Left ventricle myocardium superior (tissue), 1 donor: Measurements from ENCODE around the gene KBTBD6. TPM values are rescaled to one million over a fixed set of nuclear protein-coding genes. Genes with fewer than 3 reads are reported as not detected.
"Not testable (repeated sequence)": the region's sequence is repeated elsewhere in the genome, so short reads cannot be mapped to it uniquely, and the experiment has no call there.

Experiments
- ATAC-seq: fragments of 200-7000 bp; cut with Tn5 transposase; one replicate; pipeline ENCODE4 v1.9.1; 2020; ENCODE audit warnings: mild to moderate bottlenecking, moderate library complexity
- DNase-seq: peaks from one replicate; pipeline ENCODE4 v3.0.0-alpha.2; 2020
- intact Hi-C: fragments of 100-400 bp; cut with micrococcal nuclease; formaldehyde crosslinking; loops from one replicate; pipeline ENCODE4 v1.11.0; 2022
- long read RNA-seq: library from polyadenylated mRNA; unstranded; transcript quantifications from one replicate; pipeline ENCODE4 v2.0.0, GENCODE V29; 2021
- total RNA-seq: library from RNA; stranded (reverse); fragmentation: NEBNext Ultra II Directional; extraction: Animal tissue kit (Norgen Biotek cat#: 25700); gene quantifications from one replicate; pipeline ENCODE4 v1.2.1, GENCODE V29; 2021
- donor health status: DM: no; HTN: yes; CAD: no; lungs with severe emphysema.

KBTBD6 gene, protein sequence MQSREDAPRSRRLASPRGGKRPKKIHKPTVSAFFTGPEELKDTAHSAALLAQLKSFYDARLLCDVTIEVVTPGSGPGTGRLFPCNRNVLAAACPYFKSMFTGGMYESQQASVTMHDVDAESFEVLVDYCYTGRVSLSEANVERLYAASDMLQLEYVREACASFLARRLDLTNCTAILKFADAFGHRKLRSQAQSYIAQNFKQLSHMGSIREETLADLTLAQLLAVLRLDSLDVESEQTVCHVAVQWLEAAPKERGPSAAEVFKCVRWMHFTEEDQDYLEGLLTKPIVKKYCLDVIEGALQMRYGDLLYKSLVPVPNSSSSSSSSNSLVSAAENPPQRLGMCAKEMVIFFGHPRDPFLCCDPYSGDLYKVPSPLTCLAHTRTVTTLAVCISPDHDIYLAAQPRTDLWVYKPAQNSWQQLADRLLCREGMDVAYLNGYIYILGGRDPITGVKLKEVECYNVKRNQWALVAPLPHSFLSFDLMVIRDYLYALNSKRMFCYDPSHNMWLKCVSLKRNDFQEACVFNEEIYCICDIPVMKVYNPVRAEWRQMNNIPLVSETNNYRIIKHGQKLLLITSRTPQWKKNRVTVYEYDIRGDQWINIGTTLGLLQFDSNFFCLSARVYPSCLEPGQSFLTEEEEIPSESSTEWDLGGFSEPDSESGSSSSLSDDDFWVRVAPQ
- total RNA-seq: 10.7 TPM
- long read RNA-seq, full-length matches to known transcripts: 33 of 33 reads
- long read RNA-seq, partial matches to known transcripts: 0 of 33 reads
- long read RNA-seq, other reads (novel, unspliced or antisense): 0 of 33 reads

DNA sequence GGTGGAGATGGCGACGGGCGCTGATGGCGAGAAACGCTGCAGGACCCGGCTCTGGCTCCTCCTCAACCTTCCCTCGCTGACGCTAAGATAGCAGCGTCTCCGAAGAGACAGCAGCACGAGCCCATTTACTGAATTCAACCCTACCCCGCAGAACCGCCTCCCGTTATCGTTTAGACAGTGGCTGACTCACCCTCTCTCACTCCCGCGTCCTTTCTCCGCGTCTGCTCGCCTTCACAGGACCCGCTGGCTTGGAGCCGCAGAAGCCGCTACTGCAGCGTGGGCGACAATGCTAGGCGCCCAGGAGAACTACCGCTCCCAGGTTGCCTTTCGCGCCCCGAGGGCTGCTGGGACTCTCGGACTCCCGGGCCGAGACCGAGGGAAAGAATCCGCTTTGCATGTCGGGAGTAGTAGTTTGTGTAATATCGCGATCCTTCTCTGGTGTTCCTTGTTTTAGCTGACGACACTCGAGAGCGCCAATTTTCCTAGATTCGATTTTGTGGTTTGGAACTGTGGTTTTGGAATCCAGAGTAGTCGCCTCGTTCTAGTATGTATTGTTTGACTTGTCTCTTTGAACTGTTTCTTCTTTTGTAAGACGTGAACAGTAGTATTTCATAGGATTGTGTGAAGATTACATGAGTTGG is at the start of gene KBTBD6:
TSS of gene KBTBD6 (minus strand) at position 291 of the 641 bp plus-strand sequence. CDS start 291 bp downstream, outside the sequence.
- DNase-seq (peak; percentile 97), ATAC-seq (peak; percentile 99)
- intact Hi-C loops: loop anchor here (5.0 kb wide), 1 partner anchor 65 kb away; no protein-coding TSS in a partner anchor

DNA sequence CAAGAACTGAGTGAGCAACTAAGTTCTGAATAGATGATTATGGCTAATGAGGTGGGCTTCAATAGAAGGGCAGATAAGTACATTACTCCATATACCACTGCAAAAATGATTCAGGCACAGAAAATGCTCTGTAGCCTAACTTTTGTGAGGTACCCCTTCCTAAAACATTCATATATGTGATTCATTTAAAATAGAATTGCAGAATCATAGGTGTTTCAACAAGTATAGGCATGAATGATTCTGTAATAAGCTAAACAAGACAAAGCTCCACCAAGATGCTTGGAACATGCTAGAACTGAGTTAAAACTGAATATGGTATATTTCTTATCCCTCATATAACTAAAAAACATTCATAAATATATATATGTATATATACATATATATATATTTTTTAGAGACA is 49.6 kb upstream of the KBTBD6 start:
- ATAC-seq (no peak), DNase-seq (no peak)
- intact Hi-C loops: no loop called here

DNA sequence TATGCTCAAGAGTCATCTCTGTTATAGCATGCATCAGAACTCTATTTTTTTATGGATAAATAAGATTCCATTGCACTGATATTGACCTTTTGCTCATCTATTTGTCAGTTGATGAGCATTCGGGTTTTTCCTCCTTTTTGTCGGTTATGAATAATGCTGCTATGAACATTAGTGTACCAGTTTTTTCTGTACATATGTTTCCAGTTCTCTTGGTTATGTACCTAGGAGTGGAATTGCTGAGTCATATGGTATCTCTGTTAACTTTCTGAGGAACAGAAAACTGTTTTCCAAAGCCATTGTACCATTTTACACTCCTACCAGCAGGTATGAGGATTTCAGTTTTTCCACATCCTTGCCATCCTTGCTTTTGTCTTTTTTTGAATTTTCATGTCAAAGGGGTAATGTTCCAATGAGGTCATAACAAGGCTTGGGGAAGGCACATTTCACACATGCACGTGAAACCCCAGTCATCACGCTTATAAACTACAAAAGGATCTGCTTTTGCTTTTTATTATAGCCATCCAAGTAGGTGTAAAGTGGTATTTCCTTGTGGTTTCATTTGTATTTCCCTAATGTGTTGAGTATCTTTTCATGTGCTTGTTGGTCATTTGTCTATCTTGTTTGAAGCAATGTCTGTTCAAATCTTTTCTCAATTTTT is 47.1 kb upstream of the KBTBD6 start:
- intact Hi-C loops: no loop called here
- ATAC-seq: no peak

DNA sequence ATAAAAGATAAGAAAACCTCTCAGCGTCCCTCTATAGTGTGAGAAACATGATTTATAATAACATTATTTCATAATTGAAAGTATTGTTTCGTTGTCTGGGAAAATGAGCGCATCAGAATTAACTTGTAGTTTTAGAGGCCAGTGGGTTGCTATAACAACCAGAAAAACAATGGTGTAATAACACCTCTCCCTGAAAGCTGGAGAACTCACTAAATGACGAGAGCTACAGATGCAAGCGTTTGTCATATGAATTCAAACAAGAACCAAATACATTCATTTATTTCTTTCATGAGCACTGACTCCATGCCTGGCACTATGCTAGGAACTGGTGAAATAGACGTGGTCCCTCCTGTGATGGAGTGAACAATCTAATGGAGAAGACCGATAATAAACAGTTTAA is 45.4 kb upstream of the KBTBD6 start:
- no peak for DNase-seq
- ATAC-seq: no peak
- intact Hi-C loops: no loop called here

More for the DNA sequence above, 47.1 kb upstream of the KBTBD6 start:
- no peak for DNase-seq

DNA sequence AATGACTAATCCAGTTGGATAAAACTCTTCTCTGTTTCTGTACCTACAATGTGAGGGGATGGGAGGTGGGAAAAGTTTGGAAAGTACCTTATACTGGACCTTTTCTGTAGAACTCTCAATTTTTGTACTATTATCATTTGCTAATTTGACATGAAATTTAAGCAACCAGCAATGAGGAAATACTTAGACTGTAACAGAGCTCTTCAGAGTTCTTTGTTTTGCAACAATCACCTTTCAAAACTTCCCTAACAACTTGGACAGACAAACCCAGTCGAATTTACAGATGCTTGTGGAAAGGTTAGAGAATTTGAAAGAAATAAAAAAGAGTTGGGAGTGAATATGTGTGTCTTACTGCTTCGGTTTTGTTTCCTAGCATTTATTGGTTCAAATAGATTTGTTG is 45.0 kb upstream of the KBTBD6 start:
- intact Hi-C loops: no loop called here
- no peak for DNase-seq

DNA sequence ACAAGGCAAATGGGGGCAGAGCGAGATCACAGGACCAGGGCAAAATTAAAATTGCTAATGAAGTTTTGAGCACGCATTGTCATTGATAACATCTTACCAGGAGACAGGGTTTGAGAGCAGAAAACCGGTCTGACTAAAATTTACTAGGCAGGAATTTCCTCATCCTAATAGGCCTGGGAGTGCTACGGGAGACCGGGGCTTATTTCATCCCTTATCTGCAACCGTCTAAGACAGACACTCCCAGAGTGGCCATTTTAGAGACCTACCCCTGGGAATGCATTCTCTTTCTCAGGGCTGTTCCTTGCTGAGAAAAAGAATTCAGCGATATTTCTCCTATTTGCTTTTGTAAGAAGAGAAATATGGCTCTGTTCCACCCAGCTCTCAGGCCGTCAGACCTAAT is 43.0 kb upstream of the KBTBD6 start:
- intact Hi-C loops, ATAC-seq, DNase-seq: not testable (repeated sequence)

More for the DNA sequence above, 45.0 kb upstream of the KBTBD6 start:
- ATAC-seq: no peak

DNA sequence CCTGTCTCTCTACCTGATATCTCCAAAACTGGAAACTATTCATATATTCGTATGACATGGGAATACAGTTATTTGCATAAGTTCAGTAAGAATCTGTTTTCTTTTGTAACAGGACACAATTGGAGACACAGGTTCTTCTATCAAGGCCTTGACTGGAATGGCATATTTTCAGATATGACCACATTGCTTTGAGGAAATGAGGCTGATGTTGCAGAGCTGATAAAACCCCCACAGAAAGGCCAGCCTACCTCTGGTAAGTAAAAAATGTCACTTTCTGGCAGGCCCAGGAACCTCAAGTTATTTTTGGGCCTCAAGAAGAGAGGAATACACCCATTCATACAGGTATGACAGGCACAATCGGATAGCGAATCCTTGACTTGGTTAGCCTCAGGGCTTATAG is 29.5 kb upstream of the KBTBD6 start:
- intact Hi-C loops: no loop called here
- ATAC-seq (no peak), DNase-seq (no peak)

DNA sequence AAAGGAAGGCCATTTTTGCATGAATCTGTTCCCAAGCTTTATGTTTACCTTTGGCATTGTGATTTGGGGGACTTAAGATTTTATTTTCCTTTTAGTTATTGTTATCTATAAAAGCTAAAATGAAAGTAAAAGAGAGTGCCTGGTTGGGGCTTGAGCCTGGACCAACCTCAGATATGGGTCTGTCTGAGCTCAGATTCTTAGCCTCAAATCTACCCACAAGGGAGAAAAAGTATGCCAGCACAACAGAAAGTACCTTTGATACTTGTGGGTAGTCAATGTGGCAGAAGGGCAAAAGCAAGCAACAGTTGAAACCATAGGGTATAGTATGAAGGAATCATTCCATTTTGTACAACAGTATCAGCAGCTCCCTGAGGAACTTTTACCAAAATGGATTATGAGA is 26.6 kb upstream of the KBTBD6 start:
- DNase-seq (no peak), ATAC-seq (no peak)
- intact Hi-C loops: no loop called here

DNA sequence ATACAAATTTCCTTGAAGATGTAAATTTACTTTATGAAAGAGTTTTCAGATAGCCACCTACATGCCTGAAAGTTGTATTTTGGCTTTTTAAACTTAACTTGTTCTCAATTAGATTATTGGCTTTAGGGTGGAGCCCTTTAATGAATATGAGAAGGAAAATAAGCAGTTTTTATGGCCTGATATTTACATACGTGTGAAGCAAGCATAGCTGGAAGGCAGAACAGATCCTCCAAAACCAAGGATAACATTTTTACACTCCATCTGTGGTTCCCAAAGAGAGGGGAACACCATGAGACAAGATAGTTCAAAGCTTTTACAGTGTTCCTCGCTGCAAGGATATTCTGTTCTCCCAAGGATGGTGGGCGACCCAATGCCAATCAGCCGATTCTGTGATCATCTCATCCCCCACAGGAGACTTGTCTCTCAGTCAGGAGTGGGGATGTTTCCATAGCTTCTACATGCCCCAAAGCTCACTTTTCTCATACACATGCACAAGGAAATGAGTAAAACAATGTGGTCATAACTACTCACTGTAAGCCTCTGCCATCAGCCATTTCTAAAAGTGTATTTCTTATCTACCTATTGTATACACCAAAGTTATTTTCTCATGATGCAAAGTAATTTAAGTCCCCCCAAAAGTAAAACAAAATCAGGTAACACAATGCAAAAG is 24.6 kb upstream of the KBTBD6 start:
- ATAC-seq: no peak

DNA sequence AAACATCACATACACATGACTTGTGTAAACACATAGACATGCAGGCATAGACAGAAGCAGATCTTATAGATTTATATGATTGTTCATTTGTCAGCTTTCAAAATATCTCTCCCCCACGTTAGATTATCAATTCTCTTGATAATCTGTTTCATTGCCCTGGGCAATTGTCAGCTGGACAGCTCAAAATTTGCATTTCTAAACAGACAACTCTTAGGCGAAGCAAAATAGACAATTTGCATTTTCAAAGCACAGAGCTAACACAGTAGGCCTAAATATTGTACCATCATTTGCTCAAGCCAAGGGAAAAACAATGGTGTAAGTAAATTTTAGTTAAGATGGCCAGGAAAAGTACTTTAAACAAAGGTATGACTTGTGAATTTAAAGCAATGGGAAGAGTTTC is 24.0 kb upstream of the KBTBD6 start:
- no peak for DNase-seq
- ATAC-seq: no peak
- intact Hi-C loops: no loop called here

More for the DNA sequence above, 24.6 kb upstream of the KBTBD6 start:
- intact Hi-C loops: no loop called here
- no peak for DNase-seq

DNA sequence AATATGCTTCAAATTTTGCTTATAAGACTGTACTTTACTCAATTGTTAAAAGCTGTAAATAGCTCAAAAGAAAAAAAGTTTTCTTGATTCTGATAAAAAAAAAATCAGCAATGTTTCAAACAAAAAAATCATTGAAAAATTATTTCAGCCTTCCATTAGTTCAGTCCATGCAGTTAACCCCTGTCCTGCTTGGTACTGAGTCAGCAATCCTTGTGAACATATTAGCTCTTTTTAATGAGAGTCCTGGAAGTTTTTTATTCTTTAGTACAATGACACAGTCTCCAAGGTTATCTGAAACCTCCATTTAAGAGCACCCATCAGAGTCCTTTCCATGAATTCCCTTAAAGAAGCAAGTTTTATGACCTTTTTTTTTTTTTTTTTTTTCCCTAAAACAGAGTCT is 21.4 kb upstream of the KBTBD6 start:
- no peak for ATAC-seq
- intact Hi-C loops: no loop called here
- no peak for DNase-seq

DNA sequence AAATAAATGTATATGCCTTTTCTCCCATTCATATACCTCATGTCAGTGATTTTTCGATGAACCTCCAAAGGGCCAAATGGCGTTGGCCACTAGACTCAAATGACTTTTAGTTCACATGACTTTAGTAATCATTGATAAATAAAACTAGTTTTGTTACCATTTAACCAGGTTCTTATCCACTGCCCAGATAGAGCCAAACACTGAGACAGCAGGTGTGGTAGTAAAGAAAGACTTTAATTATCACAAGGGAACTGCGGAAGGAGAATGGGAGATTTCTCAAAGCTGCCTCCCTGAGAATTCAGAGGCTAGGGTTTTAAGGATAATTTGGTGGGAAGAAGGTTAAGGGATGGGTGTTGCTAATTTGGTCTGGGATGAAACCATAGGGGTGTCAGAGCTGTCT is 19.4 kb upstream of the KBTBD6 start:
- intact Hi-C loops: no loop called here
- DNase-seq: no peak
- no peak for ATAC-seq

DNA sequence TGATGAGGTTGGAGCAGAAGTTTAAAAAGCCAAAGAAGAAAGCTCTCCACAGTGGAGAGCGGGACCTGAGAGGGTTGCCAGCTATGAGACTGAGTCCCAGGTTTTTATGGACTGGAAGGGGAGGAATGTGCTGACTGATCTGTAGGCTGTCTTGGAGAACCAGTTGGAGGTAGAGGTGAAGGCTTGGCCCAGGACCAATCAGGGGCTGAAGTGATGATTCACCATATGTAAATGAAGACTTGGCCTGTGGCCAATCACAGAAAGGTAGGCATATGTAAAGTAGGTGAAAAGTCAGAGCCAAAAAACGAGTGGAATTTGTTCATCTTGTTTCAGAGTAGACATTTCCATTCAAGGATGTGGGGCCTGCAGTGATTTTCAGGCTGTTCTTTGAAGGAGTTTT is 17.5 kb upstream of the KBTBD6 start:
- ATAC-seq (no peak), DNase-seq (no peak)
- intact Hi-C loops: no loop called here

DNA sequence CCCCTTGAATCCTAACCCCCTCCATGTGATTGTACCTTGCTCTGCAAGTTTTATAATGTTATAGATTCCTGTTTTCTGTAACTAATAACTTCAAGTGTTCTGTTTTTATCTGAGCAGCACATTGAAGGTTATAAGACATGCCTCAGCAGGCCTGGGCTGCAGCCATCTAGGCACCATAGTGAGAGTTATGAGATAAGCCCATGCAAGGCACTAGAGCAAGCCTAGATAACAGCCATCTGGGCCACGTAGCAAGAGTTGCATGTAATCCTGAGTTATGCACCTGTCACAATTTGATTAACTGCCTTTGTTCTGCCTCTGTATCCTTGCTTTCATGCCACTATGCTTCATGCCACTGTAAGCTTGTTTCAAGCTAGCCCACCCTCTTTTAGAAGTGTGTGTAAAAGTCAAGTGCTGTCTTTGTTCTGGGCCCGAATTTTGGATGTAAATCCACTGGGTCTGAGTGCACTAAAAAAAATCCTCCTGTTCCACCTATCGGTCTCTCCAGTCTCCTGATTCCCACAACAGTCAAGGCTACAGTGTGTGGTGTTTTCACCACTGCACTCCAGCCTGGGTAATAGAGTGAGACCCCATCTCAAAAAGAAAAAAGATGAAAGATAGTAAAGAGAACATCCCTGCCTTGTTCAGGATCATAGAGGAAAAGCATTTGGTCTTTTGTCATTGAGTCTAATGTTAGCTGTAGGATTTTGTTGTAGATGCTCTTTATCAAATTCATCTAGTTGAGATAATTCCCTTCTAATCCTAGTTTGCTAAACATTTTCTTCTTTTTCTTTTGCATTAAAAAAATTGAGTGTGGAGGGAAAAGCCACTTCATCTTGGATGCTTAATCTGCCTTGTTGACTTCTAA is 16.0 kb upstream of the KBTBD6 start:
- intact Hi-C loops: no loop called here
- DNase-seq: no peak
- ATAC-seq: no peak

DNA sequence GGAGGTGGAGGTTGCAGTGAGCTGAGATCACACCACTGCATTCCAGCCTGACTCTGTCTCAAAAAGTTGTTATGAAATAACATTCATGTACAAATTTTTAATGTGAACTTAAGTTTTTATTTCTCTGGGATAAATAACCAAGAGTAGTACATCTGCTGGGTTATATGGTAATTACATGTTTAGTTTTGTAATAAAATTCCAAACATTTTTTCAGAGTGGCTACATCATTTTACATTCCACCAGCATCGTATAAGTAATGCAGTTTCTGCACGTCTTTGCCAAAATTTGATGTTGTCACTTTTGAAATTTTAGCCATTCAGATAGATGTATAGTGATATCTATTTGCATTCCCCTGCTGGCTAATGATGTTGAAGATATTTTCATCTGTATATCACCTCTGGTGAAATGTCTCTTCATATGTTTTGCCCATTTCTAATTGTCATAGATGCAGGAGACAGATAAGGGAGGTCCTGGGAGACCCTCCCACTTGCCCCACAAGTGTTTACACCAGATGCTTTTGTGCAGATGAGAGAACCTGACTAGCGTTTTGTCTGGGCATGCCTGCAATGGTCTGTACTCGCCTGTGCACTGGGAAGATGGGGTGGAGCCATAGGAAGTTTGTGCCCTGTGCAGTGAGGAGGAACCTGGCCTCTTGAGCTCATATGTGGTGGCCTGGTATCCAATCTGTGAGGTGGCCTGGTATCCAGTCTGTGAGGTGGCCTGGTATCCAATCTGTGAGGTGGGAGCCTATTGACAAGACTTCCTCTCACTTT is 12.7 kb upstream of the KBTBD6 start:
- intact Hi-C loops: no loop called here
- DNase-seq (no peak), ATAC-seq (no peak)

DNA sequence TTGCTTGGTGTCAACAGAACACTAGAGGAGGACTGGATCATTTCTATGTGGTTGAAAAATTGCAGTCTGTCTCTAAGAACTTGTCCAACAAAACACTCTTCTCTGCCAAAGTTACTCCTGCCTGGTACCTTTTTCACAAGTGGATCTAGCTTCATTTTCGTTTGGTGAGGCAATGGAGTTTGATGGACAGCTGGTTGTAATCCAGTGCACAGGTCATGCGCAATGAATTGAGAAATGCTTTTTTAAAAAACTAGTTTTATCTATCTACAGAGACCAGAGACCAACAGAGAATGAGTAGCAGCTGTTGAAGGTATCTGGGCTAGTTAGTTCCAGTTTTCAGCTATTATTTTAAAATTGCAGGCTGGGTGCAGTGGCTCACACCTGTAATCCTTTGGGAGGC is 12.0 kb upstream of the KBTBD6 start:
- DNase-seq (no peak), ATAC-seq (no peak)
- intact Hi-C loops: no loop called here

DNA sequence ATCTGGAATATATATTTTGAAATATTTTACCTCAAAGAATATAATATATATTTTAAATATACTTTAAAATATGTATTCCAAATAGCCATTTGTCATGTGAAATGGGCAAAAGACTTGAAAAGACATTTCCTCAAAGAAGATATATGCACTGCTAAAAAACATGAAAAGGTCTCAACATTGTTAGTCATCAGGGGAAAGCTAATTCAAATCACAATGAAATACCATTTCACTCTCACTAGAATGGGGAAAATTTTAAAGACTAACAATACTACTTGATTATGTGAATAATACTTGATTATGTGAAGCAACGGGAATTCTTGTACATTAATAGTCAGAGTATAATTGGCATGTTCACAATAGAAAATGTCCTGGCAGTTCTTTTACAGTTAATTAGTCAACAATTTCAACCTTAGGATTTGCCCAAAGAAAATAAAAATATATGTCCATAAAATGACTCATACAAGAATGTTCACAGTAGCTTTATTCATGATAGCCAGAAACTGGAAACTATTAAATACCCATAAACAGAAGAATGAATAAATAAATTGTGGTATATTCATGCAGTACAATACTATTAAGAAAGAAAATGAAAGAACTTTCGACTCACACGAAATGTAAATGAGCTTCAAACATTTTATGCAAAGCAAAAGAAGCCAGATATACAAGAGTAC is 6.8 kb upstream of the KBTBD6 start:
- DNase-seq: no peak
- intact Hi-C loops: no loop called here
- no peak for ATAC-seq
